Measurements from ENCODE around the gene TSACC.

DNA sequence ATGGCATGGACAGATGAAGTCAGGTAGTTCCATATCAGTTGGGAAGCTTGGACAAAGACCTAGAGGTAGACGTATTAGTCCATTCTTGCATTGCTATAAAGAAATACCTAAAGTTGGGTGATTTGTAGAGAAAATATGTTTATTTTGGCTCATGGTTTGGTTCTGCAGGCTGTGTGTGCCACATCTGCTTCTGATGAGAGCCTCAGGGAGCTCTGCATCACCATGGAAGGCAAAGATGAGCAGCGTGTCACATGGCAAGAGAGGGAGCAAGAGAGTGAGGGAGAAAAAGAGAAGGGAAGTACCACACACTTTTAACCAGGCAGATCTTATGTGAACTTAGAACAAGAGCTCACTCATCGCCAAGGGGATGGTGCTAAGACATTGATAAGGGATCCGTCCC, 9.0 kb downstream of the TSACC start:
- no peak for TF ChIP-seq RAD21 (IDR thresholded peaks at IDR 0.05; ENCODE audit: low read depth)
- no peak for TF ChIP-seq TEAD4 (IDR thresholded peaks at IDR 0.05)
- no peak for TF ChIP-seq EGR1 (IDR thresholded peaks at IDR 0.05)
- TF ChIP-seq, protein P1, sequence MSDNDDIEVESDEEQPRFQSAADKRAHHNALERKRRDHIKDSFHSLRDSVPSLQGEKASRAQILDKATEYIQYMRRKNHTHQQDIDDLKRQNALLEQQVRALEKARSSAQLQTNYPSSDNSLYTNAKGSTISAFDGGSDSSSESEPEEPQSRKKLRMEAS (IDR thresholded peaks at IDR 0.05): no peak
- no peak for TF ChIP-seq EP300 (IDR thresholded peaks at IDR 0.05; ENCODE audit: borderline replicate concordance)
- no peak for TF ChIP-seq YY1 (IDR thresholded peaks at IDR 0.05; ENCODE audit: low read depth)
- TF ChIP-seq FOXM1 (IDR thresholded peaks at IDR 0.05; ENCODE audit: borderline replicate concordance, low read depth): no peak
- TF ChIP-seq CEBPB (IDR thresholded peaks at IDR 0.05): no peak

All from Ishikawa (cell line).